Hepatocyte (in vitro differentiated cells): Measurements from ENCODE around the gene KLF5.

Experiments used
- EZH2 ChIP-seq: fragments of 200-600 bp; sonication (generic); IDR thresholded peaks from 2 replicates; pipeline ENCODE4 v1.6.1; 2016; ENCODE audit warnings: antibody characterized with exemption, mild to moderate bottlenecking, borderline replicate concordance
- TF ChIP-seq, protein P1 (sequence below): fragments of 200-600 bp; sonication (generic); IDR thresholded peaks from 2 replicates; pipeline ENCODE4 v1.5.1; 2016; ENCODE audit warnings: antibody characterized with exemption, mild to moderate bottlenecking; ENCODE audit not compliant: poor library complexity

DNA sequence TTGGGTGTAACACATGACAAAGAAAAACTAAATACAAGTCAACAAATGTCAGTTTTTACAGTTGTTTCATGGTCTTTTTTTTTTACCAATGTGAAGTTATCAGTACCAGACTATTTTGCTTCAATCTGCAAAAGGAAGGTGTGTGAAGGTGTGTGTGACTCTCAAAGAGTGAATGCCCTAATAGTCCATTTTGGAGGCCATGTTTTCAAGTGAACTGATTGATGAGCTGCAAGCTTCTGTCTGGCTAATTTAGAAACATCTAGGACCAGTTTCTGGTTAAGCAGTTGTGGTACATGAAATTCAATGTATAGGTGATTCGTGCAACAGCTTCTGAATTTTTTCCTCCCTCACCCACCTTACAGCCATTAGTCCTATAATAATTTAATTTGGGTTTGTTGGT is 16.1 kb downstream of the KLF5 start:
- TF ChIP-seq, protein P1, sequence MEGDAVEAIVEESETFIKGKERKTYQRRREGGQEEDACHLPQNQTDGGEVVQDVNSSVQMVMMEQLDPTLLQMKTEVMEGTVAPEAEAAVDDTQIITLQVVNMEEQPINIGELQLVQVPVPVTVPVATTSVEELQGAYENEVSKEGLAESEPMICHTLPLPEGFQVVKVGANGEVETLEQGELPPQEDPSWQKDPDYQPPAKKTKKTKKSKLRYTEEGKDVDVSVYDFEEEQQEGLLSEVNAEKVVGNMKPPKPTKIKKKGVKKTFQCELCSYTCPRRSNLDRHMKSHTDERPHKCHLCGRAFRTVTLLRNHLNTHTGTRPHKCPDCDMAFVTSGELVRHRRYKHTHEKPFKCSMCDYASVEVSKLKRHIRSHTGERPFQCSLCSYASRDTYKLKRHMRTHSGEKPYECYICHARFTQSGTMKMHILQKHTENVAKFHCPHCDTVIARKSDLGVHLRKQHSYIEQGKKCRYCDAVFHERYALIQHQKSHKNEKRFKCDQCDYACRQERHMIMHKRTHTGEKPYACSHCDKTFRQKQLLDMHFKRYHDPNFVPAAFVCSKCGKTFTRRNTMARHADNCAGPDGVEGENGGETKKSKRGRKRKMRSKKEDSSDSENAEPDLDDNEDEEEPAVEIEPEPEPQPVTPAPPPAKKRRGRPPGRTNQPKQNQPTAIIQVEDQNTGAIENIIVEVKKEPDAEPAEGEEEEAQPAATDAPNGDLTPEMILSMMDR, result no peak
- no peak for TF ChIP-seq EZH2
